T-cell (primary cell): ENCODE measurements around the gene RAI1. TPM values are rescaled to one million over a fixed set of nuclear protein-coding genes. Genes with fewer than 3 reads are reported as not detected.

ENCODE experiments used
- ATAC-seq, 4 experiments: fragments of 200-7000 bp in 3 of 4; fragments of 150-1000 bp in 1 of 4; cut with Tn5 transposase; replicated peaks in 1 of 4; 1 replicate in 3 of 4; 2 replicates in 1 of 4; pipeline ENCODE4 v1.10.0; 2021; ENCODE audit warnings: moderate library complexity in 3 of 4, mild to moderate bottlenecking in 2 of 4, moderate number of reproducible peaks in 1 of 4
- CTCF ChIA-PET, 2 donors: fragments of 300-600 bp; sonication (Branson Sonifier 250); formaldehyde crosslinking; loops; one replicate each; lab custom pipeline; 2022; ENCODE audit warnings: antibody characterized with exemption in 2 of 2; lab: Charles Lee
- POLR2A ChIA-PET, 2 donors: fragments of 300-600 bp; sonication (Branson Sonifier 250); formaldehyde crosslinking; loops; one replicate each; lab custom pipeline; 2022; ENCODE audit warnings: antibody characterized with exemption in 2 of 2; lab: Charles Lee
- DNase-seq, 35 experiments: peaks; one replicate each; pipeline versions ENCODE4 v3.0.0 to v3.0.0-alpha.2; 2013 to 2023
- H3K27ac ChIP-seq: one replicate; pipeline ENCODE4 v1.5.1; 2013; ENCODE audit warnings: low read length
- H3K27me3 ChIP-seq, 2 experiments: replicated peaks in 1 of 2; 1 replicate in 1 of 2; 2 replicates in 1 of 2; pipeline versions ENCODE4 v1.6.1 to v1.7.0; 2013; ENCODE audit warnings: low read length in 1 of 2, mixed read lengths in 1 of 2; ENCODE audit not compliant: control insufficient read depth in 2 of 2, insufficient read depth in 2 of 2; ENCODE audit errors: extremely low read depth in 1 of 2
- H3K36me3 ChIP-seq, 2 donors: 1 replicate in 1 of 2; 2 replicates in 1 of 2; pipeline versions ENCODE4 v1.6.1 to v1.7.0; 2013; ENCODE audit warnings: low read length in 1 of 2; ENCODE audit not compliant: control insufficient read depth in 2 of 2, insufficient read depth in 1 of 2; ENCODE audit errors: extremely low read depth in 1 of 2
- H3K4me1 ChIP-seq, 2 experiments: 1 replicate in 1 of 2; 2 replicates in 1 of 2; pipeline versions ENCODE4 v1.6.1 to v1.7.0; 2013; ENCODE audit warnings: low read length in 2 of 2, mixed read lengths in 1 of 2; ENCODE audit not compliant: insufficient read depth in 2 of 2, control insufficient read depth in 1 of 2; ENCODE audit errors: extremely low read depth in 1 of 2
- H3K4me3 ChIP-seq, 2 donors: 1 replicate in 1 of 2; 2 replicates in 1 of 2; pipeline versions ENCODE4 v1.5.1 to v1.7.0; 2013; ENCODE audit warnings: mild to moderate bottlenecking in 2 of 2, low read length in 1 of 2, moderate library complexity in 1 of 2; ENCODE audit not compliant: control insufficient read depth in 1 of 2; ENCODE audit errors: extremely low read depth in 1 of 2
- H3K9me3 ChIP-seq: 2 replicates; pipeline ENCODE4 v1.7.0; 2013
- H3K27ac Mint-ChIP-seq, 2 donors: one replicate each; pipeline ENCODE4 v1.8.0; 2020 to 2021; ENCODE audit warnings: mild to moderate bottlenecking in 2 of 2, mixed read lengths in 2 of 2
- H3K27me3 Mint-ChIP-seq, 2 donors: one replicate each; pipeline ENCODE4 v1.8.0; 2021 to 2022; ENCODE audit warnings: mixed read lengths in 2 of 2
- H3K36me3 Mint-ChIP-seq: one replicate; pipeline ENCODE4 v1.8.0; 2021; ENCODE audit warnings: mixed read lengths
- H3K4me1 Mint-ChIP-seq, 3 donors: one replicate each; pipeline ENCODE4 v1.8.0; 2020 to 2022; ENCODE audit warnings: mixed read lengths in 3 of 3, mild to moderate bottlenecking in 1 of 3
- H3K4me3 Mint-ChIP-seq, 3 donors: one replicate each; pipeline ENCODE4 v1.8.0; 2020 to 2022; ENCODE audit warnings: mild to moderate bottlenecking in 3 of 3, mixed read lengths in 3 of 3, moderate library complexity in 3 of 3
- H3K9me3 Mint-ChIP-seq, 3 donors: one replicate each; pipeline ENCODE4 v1.8.0; 2020 to 2022; ENCODE audit warnings: mixed read lengths in 3 of 3
- WGBS: methylation state at CpG from one replicate; pipeline ENCODE4 v1.1.5; 2013; ENCODE audit warnings: missing lambda C conversion rate; ENCODE audit not compliant: insufficient coverage; 5-methylcytosine and 5-hydroxymethylcytosine counted together
- total RNA-seq, 35 experiments: library from RNA in 6 of 35; stranded (reverse) in 6 of 35; fragments of 120-200 nt in 1 of 35; gene quantifications; one replicate each; pipeline versions ENCODE4 v1.2.1 to v1.2.4 and lab custom pipeline; 2013 to 2026

Gene RAI1
- total RNA-seq, 5 donors from 2014 or later (not counting 1 experiment from before 2014, with no cell fraction given), result 20.1 to 31.2 (median 24.5) TPM

DNA sequence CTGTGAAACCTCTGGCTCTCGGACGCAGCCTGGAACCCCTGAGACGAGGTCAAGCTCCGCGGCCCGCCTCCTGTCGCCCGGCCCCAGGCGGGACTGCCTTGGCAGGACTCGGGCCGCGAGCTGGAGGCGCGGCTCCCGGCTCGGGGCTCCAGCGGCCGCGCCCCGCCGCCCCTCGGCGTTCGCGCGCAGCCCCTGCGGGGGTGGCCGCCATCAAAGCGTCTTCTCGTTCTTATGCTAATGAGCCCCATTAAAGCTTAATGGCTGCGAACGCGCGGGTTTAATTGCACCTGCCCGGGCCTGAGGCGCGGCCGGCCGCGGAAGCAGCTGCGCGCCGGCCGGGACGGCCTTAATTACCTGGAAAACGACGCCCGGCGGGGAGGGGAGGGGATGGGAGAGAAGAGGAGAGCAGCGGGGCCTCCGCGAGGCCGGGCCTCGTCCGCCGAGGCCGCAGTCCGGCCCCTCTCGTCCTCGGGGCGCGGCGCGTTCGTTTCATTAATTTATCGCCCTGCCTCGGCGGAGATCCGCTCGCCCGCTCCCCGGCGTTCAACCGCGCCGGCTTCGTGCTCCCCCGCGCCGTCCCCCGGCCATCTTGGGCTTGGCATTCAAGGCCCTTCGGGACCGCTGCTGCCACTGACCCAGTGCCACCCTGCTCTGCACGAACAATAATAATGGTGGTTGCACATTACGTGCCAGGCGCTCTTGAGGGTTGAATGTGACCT is 19.2 kb downstream of the RAI1 start:
- H3K4me1 Mint-ChIP-seq, result peaks cover 19 to 38% (median 27%) of the 10 kb centered on the region in 3 donors
- POLR2A ChIA-PET, result no interaction called here
- peaks cover 6% of the 10 kb centered on the region for H3K36me3 Mint-ChIP-seq
- H3K4me3 Mint-ChIP-seq, result no peak overlapping the region
- H3K27me3 ChIP-seq, result no peaks in the 10 kb centered on the region
- H3K27ac Mint-ChIP-seq, result no peak overlapping the region
- no peak overlapping the region for H3K4me3 ChIP-seq
- DNase-seq (no peak), ATAC-seq (no peak)
- H3K9me3 ChIP-seq, result no peaks in the 10 kb centered on the region
- H3K4me1 ChIP-seq, result peaks cover 10 to 23% of the 10 kb centered on the region in 2 experiments
- CTCF ChIA-PET, result no interaction called here
- H3K9me3 Mint-ChIP-seq, result no peaks in the 10 kb centered on the region
- 89% methylated on average over 67 of the region's 86 CpGs for WGBS
- no peaks in the 10 kb centered on the region for H3K36me3 ChIP-seq
- H3K27me3 Mint-ChIP-seq, result no peaks in the 10 kb centered on the region
- no peak overlapping the region for H3K27ac ChIP-seq

DNA sequence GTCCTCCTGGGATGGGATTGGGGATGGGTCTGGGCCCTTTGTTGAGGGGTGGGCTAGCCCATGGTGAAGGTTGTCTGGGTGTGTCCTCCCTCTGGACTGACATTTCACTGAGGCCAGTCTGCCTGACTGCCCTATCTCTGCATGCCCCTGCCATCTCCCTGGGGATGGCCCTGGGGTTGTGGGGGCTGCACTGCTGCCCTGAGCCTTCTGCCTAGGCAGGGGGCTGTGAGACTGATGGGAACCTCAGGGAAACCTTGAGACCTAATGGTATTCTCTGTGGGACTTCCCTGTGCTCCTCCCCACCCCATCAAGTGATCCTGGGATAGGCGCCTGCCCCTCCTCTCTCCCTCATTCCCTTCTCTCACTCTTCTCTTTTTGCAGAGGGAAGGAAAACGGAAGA is 19.9 kb downstream of the RAI1 start:
- Mint-ChIP-seq H3K9me3 (no peaks in the 10 kb centered on the region), H3K27ac (no peak overlapping the region), H3K36me3 (peaks cover 6% of the 10 kb centered on the region), H3K4me3 (no peak overlapping the region), H3K4me1 (peaks cover 13 to 34% (median 21%) of the 10 kb centered on the region in 3 donors), H3K27me3 (no peaks in the 10 kb centered on the region)
- Histone ChIP-seq H3K4me3 (no peak overlapping the region), H3K27ac (no peak overlapping the region), H3K9me3 (no peaks in the 10 kb centered on the region), H3K36me3 (no peaks in the 10 kb centered on the region), H3K4me1 (peaks cover 4 to 18% of the 10 kb centered on the region in 2 experiments), H3K27me3 (no peaks in the 10 kb centered on the region)
- ATAC-seq, result no peak
- no CpG with 5 or more reads among the region's 2 CpGs for WGBS
- ChIA-PET POLR2A (no interaction called here), CTCF (interaction anchor here in 1 of 2 donors (0.5 kb wide), 1 partner anchor 372 kb away, joined by 6 read pairs; no protein-coding TSS in a partner anchor)
- no peak for DNase-seq

DNA sequence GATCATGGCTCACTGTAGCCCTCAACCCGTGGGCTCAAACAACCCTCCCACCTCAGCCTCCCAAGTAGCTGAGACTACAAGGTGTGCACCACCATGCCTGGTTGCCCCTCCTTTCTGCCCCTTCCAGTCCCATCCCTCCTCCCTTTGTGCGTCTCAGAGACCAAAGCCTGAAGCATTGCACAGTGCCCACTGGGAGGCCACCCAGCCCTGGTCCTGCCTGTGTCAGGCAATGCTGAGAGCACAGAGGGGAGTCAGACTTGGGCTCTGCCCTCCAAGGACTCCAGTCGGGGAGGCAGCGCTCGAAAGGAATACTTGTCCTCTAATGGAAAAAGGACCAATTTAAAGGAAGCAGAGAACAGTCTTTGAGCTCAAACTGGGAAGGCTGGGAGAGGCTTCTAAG is 20.4 kb downstream of the RAI1 start:
- 100% methylated on average over 4 of the region's 5 CpGs for WGBS
- Histone ChIP-seq H3K27ac (no peak overlapping the region), H3K4me3 (no peak overlapping the region), H3K9me3 (no peaks in the 10 kb centered on the region), H3K36me3 (no peaks in the 10 kb centered on the region), H3K27me3 (no peaks in the 10 kb centered on the region), H3K4me1 (peaks cover 3 to 18% of the 10 kb centered on the region in 2 experiments)
- CTCF ChIA-PET, result no interaction called here
- Mint-ChIP-seq H3K36me3 (peaks cover 6% of the 10 kb centered on the region), H3K27ac (no peak overlapping the region), H3K4me3 (no peak overlapping the region), H3K9me3 (no peaks in the 10 kb centered on the region), H3K27me3 (no peaks in the 10 kb centered on the region), H3K4me1 (peaks cover 10 to 34% (median 17%) of the 10 kb centered on the region in 3 donors)
- POLR2A ChIA-PET, result no interaction called here
- ATAC-seq (no peak), DNase-seq (no peak)

DNA sequence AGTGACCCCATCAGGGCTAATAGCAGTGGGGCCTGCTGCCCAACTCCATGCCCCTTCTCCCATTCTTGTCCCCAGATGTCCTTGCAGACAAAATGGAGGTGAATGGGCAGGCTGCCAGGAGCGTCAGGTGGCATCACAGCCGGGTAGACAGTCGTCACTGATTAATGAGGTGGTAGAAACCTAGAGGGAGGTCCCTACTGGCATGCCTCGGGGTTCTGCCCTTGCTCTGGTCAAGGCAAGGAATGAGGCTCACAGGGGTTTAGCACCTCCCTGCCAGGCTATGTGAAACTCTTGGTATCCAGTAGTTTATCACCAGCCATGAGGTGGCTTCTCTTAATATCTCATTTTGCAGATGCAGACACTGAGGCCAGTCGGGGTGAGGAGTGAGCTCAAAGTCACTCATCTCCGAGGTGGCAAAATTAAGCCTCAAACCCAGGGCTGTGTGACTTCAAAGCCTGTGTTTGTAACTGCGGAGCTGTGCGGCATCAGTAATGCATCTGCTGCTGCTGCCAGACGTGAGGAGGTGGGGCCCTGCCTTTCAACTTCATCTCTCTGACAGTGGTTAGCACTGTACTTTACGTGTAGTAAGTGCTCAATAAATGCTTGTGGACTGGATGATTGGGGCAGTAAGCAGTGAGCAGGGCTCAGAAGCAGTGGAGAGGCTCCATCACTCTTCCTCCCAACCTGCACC is 21.3 kb downstream of the RAI1 start:
- ChIA-PET CTCF (interaction anchor here in 1 of 2 donors (0.6 kb wide), 1 partner anchor 112 kb away, joined by 4 read pairs; no protein-coding TSS in a partner anchor), POLR2A (no interaction called here)
- Histone ChIP-seq H3K27me3 (no peaks in the 10 kb centered on the region), H3K9me3 (no peaks in the 10 kb centered on the region), H3K27ac (no peak overlapping the region), H3K4me3 (no peak overlapping the region), H3K36me3 (no peaks in the 10 kb centered on the region), H3K4me1 (peaks cover 3 to 13% of the 10 kb centered on the region in 2 experiments)
- no peaks in the 10 kb centered on the region for H3K27me3 Mint-ChIP-seq
- WGBS, result 82% methylated on average over 5 of the region's 10 CpGs
- ATAC-seq (no peak), DNase-seq (no peak)
- H3K9me3 Mint-ChIP-seq, result no peaks in the 10 kb centered on the region
- peaks cover 6% of the 10 kb centered on the region for H3K36me3 Mint-ChIP-seq
- peaks cover 7 to 25% (median 13%) of the 10 kb centered on the region in 3 donors for H3K4me1 Mint-ChIP-seq
- H3K4me3 Mint-ChIP-seq, result no peak overlapping the region
- H3K27ac Mint-ChIP-seq, result no peak overlapping the region

DNA sequence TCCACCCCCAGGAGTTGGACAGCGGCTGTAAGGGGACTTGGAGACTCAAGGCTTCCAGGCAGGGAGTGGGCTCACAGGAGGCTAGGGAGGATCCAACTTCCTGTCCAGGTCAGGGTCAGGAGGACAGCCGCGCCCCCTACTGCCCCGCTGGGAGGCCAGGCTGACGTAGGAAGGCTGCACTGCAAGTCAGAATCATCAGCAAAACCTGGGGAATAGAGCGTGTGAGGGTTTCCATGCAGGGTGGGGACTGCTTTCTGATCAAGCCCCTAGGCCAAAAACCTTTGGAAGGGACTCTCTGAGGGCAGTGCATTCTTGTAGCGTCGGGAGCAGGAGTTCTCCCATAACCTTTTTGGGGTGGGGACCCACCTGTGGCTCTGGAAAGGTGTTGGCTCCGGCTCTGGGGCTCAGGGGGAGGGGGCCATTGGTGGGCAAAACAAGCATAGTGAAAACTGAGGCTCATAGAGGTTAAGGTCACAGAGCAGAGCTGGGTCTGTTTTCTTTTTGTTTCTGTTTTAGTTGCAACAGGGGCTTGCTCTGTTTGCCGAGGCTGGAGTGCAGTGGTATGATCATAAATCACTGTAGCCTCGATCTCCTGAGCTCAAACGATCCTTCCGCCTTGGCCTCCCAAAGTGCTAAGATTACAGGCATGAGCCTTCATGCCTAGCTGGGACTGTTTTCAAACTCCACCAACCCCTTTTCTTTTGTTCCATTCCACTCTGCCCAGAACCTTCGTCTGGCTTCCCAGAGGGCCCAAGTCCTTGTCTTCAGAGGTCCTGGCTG is 22.1 kb downstream of the RAI1 start:
- Histone ChIP-seq H3K4me1 (peaks cover 0 to 7% of the 10 kb centered on the region in 2 experiments), H3K9me3 (no peaks in the 10 kb centered on the region), H3K27me3 (no peaks in the 10 kb centered on the region), H3K36me3 (no peaks in the 10 kb centered on the region), H3K4me3 (no peak overlapping the region), H3K27ac (no peak overlapping the region)
- 94% methylated on average over 10 of the region's 14 CpGs for WGBS
- no peaks in the 10 kb centered on the region for H3K9me3 Mint-ChIP-seq
- no peak for DNase-seq
- H3K4me1 Mint-ChIP-seq, result peaks cover 6 to 23% (median 13%) of the 10 kb centered on the region in 3 donors
- H3K36me3 Mint-ChIP-seq, result peaks cover 6% of the 10 kb centered on the region
- ATAC-seq, result no peak
- H3K27ac Mint-ChIP-seq, result no peak overlapping the region
- no peaks in the 10 kb centered on the region for H3K27me3 Mint-ChIP-seq
- no peak overlapping the region for H3K4me3 Mint-ChIP-seq
- ChIA-PET POLR2A (no interaction called here), CTCF (no interaction called here)

DNA sequence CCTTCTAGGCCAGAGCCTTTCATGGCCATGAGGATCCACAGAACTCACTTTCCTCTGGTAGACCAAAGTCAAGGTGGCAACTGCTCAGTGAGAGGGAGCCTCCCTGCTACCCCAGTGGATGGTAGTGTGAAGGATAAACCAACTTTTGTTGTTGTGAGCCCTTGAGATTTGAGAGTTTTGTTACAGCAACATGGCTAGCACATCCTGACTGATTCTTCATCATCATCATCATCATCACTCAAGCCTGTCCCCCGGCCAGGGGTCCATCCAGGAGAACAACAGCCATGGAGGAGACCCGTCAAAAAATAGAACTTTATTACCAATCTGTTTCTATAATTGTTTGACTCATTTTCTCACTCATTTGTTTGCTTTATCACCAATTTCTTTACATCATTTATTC is 23.7 kb downstream of the RAI1 start:
- POLR2A ChIA-PET, result no interaction called here
- no peaks in the 10 kb centered on the region for H3K27me3 ChIP-seq
- no peak overlapping the region for H3K27ac Mint-ChIP-seq
- ATAC-seq (no peak), DNase-seq (no peak)
- 100% methylated on average over 2 of the region's 2 CpGs for WGBS
- peaks cover 10% of the 10 kb centered on the region for H3K36me3 Mint-ChIP-seq
- H3K4me3 Mint-ChIP-seq, result no peak overlapping the region
- H3K4me3 ChIP-seq, result no peak overlapping the region
- H3K4me1 ChIP-seq, result peaks cover 0 to 8% of the 10 kb centered on the region in 2 experiments
- peaks cover 0 to 3% of the 10 kb centered on the region in 2 donors for H3K36me3 ChIP-seq
- H3K9me3 Mint-ChIP-seq, result no peaks in the 10 kb centered on the region
- CTCF ChIA-PET, result no interaction called here
- H3K27me3 Mint-ChIP-seq, result no peaks in the 10 kb centered on the region
- H3K9me3 ChIP-seq, result no peaks in the 10 kb centered on the region
- no peak overlapping the region for H3K27ac ChIP-seq
- peaks cover 3 to 23% (median 8%) of the 10 kb centered on the region in 3 donors for H3K4me1 Mint-ChIP-seq
